ENCODE results near the gene DYSF.

GRCh38 chr2:71513721-71514120, 60.4 kb downstream of the DYSF start:
- TF ChIP-seq, protein P1, sequence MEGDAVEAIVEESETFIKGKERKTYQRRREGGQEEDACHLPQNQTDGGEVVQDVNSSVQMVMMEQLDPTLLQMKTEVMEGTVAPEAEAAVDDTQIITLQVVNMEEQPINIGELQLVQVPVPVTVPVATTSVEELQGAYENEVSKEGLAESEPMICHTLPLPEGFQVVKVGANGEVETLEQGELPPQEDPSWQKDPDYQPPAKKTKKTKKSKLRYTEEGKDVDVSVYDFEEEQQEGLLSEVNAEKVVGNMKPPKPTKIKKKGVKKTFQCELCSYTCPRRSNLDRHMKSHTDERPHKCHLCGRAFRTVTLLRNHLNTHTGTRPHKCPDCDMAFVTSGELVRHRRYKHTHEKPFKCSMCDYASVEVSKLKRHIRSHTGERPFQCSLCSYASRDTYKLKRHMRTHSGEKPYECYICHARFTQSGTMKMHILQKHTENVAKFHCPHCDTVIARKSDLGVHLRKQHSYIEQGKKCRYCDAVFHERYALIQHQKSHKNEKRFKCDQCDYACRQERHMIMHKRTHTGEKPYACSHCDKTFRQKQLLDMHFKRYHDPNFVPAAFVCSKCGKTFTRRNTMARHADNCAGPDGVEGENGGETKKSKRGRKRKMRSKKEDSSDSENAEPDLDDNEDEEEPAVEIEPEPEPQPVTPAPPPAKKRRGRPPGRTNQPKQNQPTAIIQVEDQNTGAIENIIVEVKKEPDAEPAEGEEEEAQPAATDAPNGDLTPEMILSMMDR (IDR thresholded peaks at IDR 0.05) = no peak
- TF ChIP-seq POLR2A (IDR thresholded peaks at IDR 0.05) = no peak

All from lower leg skin (tissue), 3 donors.